HFF-Myc (cell line): ENCODE results near the gene ROCK2.

Source experiments
- DNase-seq: peaks from one replicate; pipeline ENCODE4 v3.0.0-alpha.2; 2011; ENCODE audit warnings: low read depth; ENCODE audit errors: extremely low read depth
- H3K4me3 ChIP-seq: replicated peaks from 2 replicates; pipeline ENCODE4 v1.5.1; 2011; ENCODE audit warnings: low read depth, mild to moderate bottlenecking, control low read depth, low read length
- CTCF ChIP-seq: IDR thresholded peaks from 2 replicates; pipeline ENCODE4 v1.5.1; 2012; ENCODE audit warnings: mild to moderate bottlenecking, low read depth, low read length, control low read depth; ENCODE audit errors: missing control alignments

The ROCK2 gene

GRCh38 chr2:11220445-11220844 lies 124.0 kb downstream of the ROCK2 start:
- TF ChIP-seq CTCF = no peak
- DNase-seq = no peak
- H3K4me3 ChIP-seq = no peak overlapping the region

- no peak for TF ChIP-seq CTCF
- DNase-seq = no peak
- H3K4me3 ChIP-seq = no peak overlapping the region
Measured at GRCh38 chr2:11215407-11215806, 129.0 kb downstream of the ROCK2 start.

- no peak for DNase-seq
- no peak for TF ChIP-seq CTCF
- no peak overlapping the region for H3K4me3 ChIP-seq
Measured at GRCh38 chr2:11214770-11215169, 129.7 kb downstream of the ROCK2 start.

GRCh38 chr2:11213975-11214374 lies 130.5 kb downstream of the ROCK2 start:
- no peak for DNase-seq
- no peak overlapping the region for H3K4me3 ChIP-seq
- no peak for TF ChIP-seq CTCF

- H3K4me3 ChIP-seq = no peak overlapping the region
- TF ChIP-seq CTCF = no peak
- DNase-seq = no peak
Measured at GRCh38 chr2:11213090-11213638, 131.3 kb downstream of the ROCK2 start.

GRCh38 chr2:11212645-11213044 lies 131.8 kb downstream of the ROCK2 start:
- DNase-seq = no peak
- TF ChIP-seq CTCF = no peak
- H3K4me3 ChIP-seq = no peak overlapping the region

- H3K4me3 ChIP-seq = no peak overlapping the region
- DNase-seq = no peak
- no peak for TF ChIP-seq CTCF
Measured at GRCh38 chr2:11208083-11208482, 136.4 kb downstream of the ROCK2 start.
